ENCODE measurements around the gene DBNDD1. TPM values are rescaled to one million over a fixed set of nuclear protein-coding genes. Genes with fewer than 3 reads are reported as not detected.

The DBNDD1 gene
- total RNA-seq, 1 experiment from 2014 or later = 60.2 TPM

GRCh38 chr16:89999831-90000574, 19.3 kb downstream of the DBNDD1 start:
- Histone ChIP-seq H2AFZ (ENCODE audit: low read depth, low read length, poor library complexity, severe bottlenecking) (no peak overlapping the region), H3K9me3 (ENCODE audit: control insufficient read depth in 1 of 2, insufficient read depth in 1 of 2, low read depth in 1 of 2, low read length in 2 of 2) (peaks cover 0 to 15% of the 10 kb centered on the region in 2 experiments; a peak in 1 of 4 replicates), H3K4me1 (ENCODE audit: control insufficient read depth in 1 of 2, insufficient read depth in 2 of 2, low read length in 2 of 2) (peaks cover 0 to 17% of the 10 kb centered on the region in 2 experiments; a peak in 3 of 4 replicates), H4K20me1 (ENCODE audit: insufficient read depth) (no peaks in the 10 kb centered on the region; the same call in 1 of the 2 replicates), H3K4me2 (ENCODE audit: low read length) (peak overlapping the region; percentile 48), H3K9ac (ENCODE audit: low read length) (0 out of 2 replicates have a peak overlapping the region, but pooled peaks have one; percentile 7), H3K9me2 (ENCODE audit: insufficient read depth) (no peaks in the 10 kb centered on the region), H3K4me3 (replicated peaks in 1 of 2; ENCODE audit: low read depth in 1 of 2, low read length in 2 of 2) (no peak overlapping the region), H3K36me3 (ENCODE audit: control insufficient read depth in 1 of 2, insufficient read depth in 2 of 2, low read length in 2 of 2) (peaks cover 0 to 13% of the 10 kb centered on the region in 2 experiments; a peak in 1 of 4 replicates), H3K27me3 (ENCODE audit: insufficient read depth, low read length) (no peaks in the 10 kb centered on the region), H3K27ac (ENCODE audit: low read depth, low read length) (no peak overlapping the region; the same call in 1 of the 2 replicates), H3K79me2 (ENCODE audit: insufficient read depth, low read length) (0 out of 2 replicates have a peak, but pooled peaks cover 4% of the 10 kb centered on the region)
- no peak for DNase-seq (ENCODE audit: low read depth, low spot score)
- BruUV-seq (replicated peaks) = no TSS peak
- intact Hi-C loops (cut with micrococcal nuclease) = no loop called here
- ATAC-seq = peak; percentile 51
- CTCF ChIA-PET = interaction anchor here (0.7 to 1.4 kb wide), 3 partner anchors 12 to 19 kb away, joined by 3 to 6 read pairs (median 3); partner anchors contain the start of gene DBNDD1
- TF ChIP-seq ZNF274 (IDR thresholded peaks at IDR 0.05; ENCODE audit: low read depth, low read length) (no peak), ATF3 (IDR thresholded peaks at IDR 0.05) (no peak)
- TF ChIP-seq, protein P1, sequence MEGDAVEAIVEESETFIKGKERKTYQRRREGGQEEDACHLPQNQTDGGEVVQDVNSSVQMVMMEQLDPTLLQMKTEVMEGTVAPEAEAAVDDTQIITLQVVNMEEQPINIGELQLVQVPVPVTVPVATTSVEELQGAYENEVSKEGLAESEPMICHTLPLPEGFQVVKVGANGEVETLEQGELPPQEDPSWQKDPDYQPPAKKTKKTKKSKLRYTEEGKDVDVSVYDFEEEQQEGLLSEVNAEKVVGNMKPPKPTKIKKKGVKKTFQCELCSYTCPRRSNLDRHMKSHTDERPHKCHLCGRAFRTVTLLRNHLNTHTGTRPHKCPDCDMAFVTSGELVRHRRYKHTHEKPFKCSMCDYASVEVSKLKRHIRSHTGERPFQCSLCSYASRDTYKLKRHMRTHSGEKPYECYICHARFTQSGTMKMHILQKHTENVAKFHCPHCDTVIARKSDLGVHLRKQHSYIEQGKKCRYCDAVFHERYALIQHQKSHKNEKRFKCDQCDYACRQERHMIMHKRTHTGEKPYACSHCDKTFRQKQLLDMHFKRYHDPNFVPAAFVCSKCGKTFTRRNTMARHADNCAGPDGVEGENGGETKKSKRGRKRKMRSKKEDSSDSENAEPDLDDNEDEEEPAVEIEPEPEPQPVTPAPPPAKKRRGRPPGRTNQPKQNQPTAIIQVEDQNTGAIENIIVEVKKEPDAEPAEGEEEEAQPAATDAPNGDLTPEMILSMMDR (IDR thresholded peaks at IDR 0.05 in 2 of 3, conservative IDR thresholded peaks at IDR 0.05 in 1 of 3; ENCODE audit: borderline replicate concordance in 1 of 3, insufficient read depth in 1 of 3, low read depth in 2 of 3, low read length in 2 of 3) = peak in 2 of 3 experiments; percentile 42 to 43; a peak in 2 of 6 replicates
- RAD21 ChIA-PET (ENCODE audit: low non-redundant PET in 1 of 2, low total read pairs in 2 of 2, uncharacterized antibody in 2 of 2, unreplicated experiment in 2 of 2) = no interaction called here
- POLR2A ChIA-PET = no interaction called here

DNA sequence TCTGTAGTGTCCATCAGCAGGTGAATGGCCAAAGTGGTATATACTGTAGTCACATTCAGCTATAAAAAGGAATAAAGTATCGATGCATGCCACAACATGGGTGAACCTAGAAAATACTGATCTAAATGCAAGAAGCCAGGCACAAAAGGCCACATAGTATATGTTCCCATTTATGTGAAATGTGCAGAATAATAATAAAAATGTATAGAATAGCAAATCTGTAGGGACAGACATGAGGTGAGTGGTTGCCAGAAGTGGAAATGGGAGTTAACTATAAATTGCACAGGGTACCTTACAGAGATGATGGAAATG, 23.1 kb downstream of the DBNDD1 start:
- ChIA-PET CTCF (no interaction called here), RAD21 (ENCODE audit: low non-redundant PET in 1 of 2, low total read pairs in 2 of 2, uncharacterized antibody in 2 of 2, unreplicated experiment in 2 of 2) (no interaction called here), POLR2A (no interaction called here)
- no peaks in the 10 kb centered on the region for H3K27me3 ChIP-seq (ENCODE audit: insufficient read depth, low read length)
- DNase-seq (ENCODE audit: low read depth, low spot score) = no peak
- no TSS peak for BruUV-seq (replicated peaks)
- no peak overlapping the region for H3K4me2 ChIP-seq (ENCODE audit: low read length)
- intact Hi-C loops (cut with micrococcal nuclease) = no loop called here
- peak overlapping the region; percentile 96 for H3K27ac ChIP-seq (ENCODE audit: low read depth, low read length)
- H3K79me2 ChIP-seq (ENCODE audit: insufficient read depth, low read length) = peaks cover 16% of the 10 kb centered on the region
- H3K4me3 ChIP-seq (replicated peaks in 1 of 2; ENCODE audit: low read depth in 1 of 2, low read length in 2 of 2) = no peak overlapping the region
- H3K36me3 ChIP-seq (ENCODE audit: control insufficient read depth in 1 of 2, insufficient read depth in 2 of 2, low read length in 2 of 2) = peaks cover 9 to 47% of the 10 kb centered on the region in 2 experiments
- peaks cover 9% of the 10 kb centered on the region; the same call in 1 of the 2 replicates for H4K20me1 ChIP-seq (ENCODE audit: insufficient read depth)
- peak overlapping the region; percentile 53 for H3K9ac ChIP-seq (ENCODE audit: low read length)
- H3K9me3 ChIP-seq (ENCODE audit: control insufficient read depth in 1 of 2, insufficient read depth in 1 of 2, low read depth in 1 of 2, low read length in 2 of 2) = peaks cover 0 to 36% of the 10 kb centered on the region in 2 experiments; a peak in 1 of 4 replicates
- no peak overlapping the region for H2AFZ ChIP-seq (ENCODE audit: low read depth, low read length, poor library complexity, severe bottlenecking)
- H3K9me2 ChIP-seq (ENCODE audit: insufficient read depth) = no peaks in the 10 kb centered on the region
- no peak for ATAC-seq
- peaks cover 0 to 24% of the 10 kb centered on the region in 2 experiments; a peak in 3 of 4 replicates for H3K4me1 ChIP-seq (ENCODE audit: control insufficient read depth in 1 of 2, insufficient read depth in 2 of 2, low read length in 2 of 2)
- TF ChIP-seq SRF (IDR thresholded peaks at IDR 0.05; ENCODE audit: low read depth) (no peak), ZFX (IDR thresholded peaks at IDR 0.05) (no peak), ATF3 (IDR thresholded peaks at IDR 0.05) (no peak), TCF7L2 (IDR thresholded peaks at IDR 0.05; ENCODE audit: borderline replicate concordance, extremely low read depth, insufficient read depth, insufficient read length) (no peak), JUND (IDR thresholded peaks at IDR 0.05) (no peak), EZH2phosphoT487 (IDR thresholded peaks at IDR 0.05; ENCODE audit: borderline replicate concordance) (no peak), FOSL1 (IDR thresholded peaks at IDR 0.05; ENCODE audit: low read depth) (no peak), CEBPB (IDR thresholded peaks at IDR 0.05; ENCODE audit: low read depth) (no peak), POLR2A (IDR thresholded peaks at IDR 0.05; ENCODE audit: borderline replicate concordance, extremely low read depth, insufficient read depth, insufficient read length) (no peak), CBX3 (IDR thresholded peaks at IDR 0.05; ENCODE audit: low read depth) (no peak), SIN3A (IDR thresholded peaks at IDR 0.05; ENCODE audit: low read depth) (no peak)
- TF ChIP-seq, protein P2, sequence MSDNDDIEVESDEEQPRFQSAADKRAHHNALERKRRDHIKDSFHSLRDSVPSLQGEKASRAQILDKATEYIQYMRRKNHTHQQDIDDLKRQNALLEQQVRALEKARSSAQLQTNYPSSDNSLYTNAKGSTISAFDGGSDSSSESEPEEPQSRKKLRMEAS (IDR thresholded peaks at IDR 0.05) = no peak
- TF ChIP-seq, protein P1 (IDR thresholded peaks at IDR 0.05 in 2 of 3, conservative IDR thresholded peaks at IDR 0.05 in 1 of 3; ENCODE audit: borderline replicate concordance in 1 of 3, insufficient read depth in 1 of 3, low read depth in 2 of 3, low read length in 2 of 3) = no peak
